ENCODE measurements around the gene APBA2.

DNA sequence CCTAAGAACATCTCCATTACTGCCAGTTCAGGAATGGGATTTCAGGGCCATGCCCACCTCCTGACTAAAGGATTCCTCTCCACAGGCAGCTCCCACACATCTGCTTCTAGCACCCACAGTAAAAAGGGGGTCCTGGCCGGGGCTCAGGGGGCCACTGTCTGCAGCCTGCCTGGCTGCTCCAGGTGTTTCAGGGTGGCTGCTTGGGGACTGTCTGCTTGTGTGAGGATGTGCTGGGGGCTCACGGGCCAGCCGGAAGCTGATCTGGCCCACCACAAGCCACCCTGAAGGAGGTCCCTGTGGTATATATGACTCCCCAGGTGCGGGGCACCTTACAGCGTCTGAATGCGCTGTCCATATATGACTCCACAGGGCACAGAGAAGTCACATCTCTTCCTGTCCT lies 248.5 kb downstream of the APBA2 start:
- TF ChIP-seq, protein P1, sequence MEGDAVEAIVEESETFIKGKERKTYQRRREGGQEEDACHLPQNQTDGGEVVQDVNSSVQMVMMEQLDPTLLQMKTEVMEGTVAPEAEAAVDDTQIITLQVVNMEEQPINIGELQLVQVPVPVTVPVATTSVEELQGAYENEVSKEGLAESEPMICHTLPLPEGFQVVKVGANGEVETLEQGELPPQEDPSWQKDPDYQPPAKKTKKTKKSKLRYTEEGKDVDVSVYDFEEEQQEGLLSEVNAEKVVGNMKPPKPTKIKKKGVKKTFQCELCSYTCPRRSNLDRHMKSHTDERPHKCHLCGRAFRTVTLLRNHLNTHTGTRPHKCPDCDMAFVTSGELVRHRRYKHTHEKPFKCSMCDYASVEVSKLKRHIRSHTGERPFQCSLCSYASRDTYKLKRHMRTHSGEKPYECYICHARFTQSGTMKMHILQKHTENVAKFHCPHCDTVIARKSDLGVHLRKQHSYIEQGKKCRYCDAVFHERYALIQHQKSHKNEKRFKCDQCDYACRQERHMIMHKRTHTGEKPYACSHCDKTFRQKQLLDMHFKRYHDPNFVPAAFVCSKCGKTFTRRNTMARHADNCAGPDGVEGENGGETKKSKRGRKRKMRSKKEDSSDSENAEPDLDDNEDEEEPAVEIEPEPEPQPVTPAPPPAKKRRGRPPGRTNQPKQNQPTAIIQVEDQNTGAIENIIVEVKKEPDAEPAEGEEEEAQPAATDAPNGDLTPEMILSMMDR (IDR thresholded peaks at IDR 0.05; ENCODE audit: low read length), result no peak
- no peak for TF ChIP-seq EZH2 (IDR thresholded peaks at IDR 0.05; ENCODE audit: borderline replicate concordance, low read length)

All from OCI-LY1 (cell line).